Stimulated activated CD8-positive, alpha-beta memory T cell treated with anti-CD3 and anti-CD28 coated beads, Interleukin-12 subunit alpha, Interleukin-12 subunit beta, amount 100 ng/mL, for 1 hour (primary cell): ENCODE data around the gene SHROOM3.

ENCODE experiments used
- DNase-seq: peaks from one replicate; pipeline ENCODE4 v3.0.0-alpha.2; 2020; ENCODE audit warnings: low read depth

Gene SHROOM3

DNA sequence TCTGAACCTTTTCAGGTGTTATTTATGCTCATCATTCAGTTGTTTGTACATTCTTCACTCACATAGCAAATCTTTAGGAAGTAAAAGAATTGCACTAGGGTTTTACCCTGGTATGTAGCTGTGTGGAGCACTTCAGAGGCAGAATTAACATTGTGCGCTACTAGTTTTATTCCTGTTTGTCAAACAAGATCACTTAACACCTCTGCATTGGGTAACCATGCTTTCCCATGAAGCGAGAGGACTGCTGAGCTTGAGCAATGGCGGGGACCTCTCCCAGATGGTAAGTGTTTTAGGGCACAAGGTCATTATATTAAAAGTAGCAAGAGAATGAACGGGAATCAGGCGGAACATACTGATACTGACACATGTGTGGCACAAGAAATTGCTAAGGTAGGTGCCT, 59.2 kb downstream of the SHROOM3 start:
- DNase-seq = no peak

DNA sequence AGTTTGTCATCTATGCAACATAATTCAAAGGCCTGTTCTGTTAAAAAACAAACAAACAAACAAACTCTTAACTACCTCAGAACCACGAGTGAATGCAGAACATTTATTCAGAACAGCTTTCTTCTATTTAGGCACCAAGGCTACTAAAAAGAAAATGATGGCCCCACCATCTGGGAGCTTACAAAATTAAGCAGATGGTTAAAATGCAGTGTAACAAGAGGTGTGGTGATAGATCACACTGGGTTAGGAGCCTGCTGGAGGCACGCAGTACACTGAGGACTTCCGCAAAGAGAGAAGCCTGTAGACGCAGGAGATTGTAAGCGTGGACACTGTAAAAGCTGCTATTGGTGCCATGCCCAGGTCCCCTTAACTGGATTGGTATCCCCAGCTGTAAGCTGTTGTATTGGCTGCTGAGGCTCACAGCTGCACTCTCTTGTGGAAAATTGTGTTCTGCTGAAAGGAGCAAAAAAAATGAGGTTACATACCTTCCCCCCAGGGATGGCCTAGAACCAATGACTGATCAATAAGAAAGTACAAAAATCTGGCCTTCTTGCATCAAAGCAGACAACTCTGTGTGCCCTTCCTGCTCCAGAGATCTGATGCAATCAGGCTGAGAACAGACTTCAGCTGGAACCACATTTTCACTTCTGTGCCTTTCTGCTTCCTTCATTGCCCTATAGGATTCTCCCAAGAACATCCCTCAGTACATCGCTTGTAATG, 60.0 kb downstream of the SHROOM3 start:
- DNase-seq = no peak

DNA sequence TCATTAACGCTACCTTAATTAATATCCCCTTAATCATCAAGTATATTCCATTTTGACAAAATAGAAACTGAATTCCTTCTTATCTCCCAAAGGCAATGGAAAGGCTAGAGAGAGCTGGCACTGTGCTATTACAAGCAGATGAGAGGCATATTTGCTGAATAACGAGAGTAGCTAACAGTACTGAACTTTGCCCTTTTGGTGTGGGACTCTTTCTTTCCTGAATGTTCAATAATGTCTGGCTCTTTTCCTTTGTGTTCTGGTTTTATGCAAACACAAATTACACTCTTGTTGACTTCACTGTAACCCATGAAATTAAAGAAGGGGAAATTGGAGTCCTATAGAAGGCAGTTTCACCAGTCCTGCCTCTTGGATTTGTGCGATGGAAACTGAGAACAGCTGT, 63.5 kb downstream of the SHROOM3 start:
- DNase-seq = no peak

DNA sequence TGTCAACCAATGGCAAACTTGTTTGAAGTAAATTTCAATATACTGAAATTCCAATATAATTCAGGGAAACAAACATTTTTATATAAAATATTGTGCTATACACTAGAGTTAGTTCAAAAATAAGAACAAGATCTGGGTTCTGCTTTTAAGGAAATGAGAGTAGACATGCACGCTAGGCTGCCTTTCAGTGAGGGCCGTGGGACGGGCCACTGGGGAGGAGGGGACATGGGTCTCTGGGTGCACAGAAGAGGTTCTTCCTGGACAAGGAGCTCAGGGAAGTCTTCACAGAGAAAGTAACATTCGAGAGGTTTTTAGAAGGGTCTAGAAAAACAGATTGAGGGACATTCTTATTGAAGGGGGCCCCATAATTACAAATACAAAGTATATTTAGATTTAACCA, 64.4 kb downstream of the SHROOM3 start:
- no peak for DNase-seq

DNA sequence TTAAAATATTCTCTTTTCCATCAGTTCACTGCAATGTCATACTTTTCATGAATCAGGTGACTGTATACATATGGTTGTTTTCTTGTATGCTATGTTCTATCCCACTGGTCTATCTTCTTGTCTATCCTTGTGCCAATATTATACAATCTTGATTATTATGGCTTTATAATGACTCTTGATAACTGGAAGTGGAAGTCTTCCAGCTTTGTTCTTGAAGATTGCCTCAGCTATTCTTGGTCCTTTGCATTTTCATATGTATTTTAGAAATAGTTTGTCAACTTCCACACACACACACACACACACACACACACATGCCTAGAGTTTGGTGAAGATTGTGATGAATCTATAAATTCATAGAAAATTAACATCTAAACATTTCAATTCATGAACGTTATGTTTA, 67.9 kb downstream of the SHROOM3 start:
- no peak for DNase-seq

DNA sequence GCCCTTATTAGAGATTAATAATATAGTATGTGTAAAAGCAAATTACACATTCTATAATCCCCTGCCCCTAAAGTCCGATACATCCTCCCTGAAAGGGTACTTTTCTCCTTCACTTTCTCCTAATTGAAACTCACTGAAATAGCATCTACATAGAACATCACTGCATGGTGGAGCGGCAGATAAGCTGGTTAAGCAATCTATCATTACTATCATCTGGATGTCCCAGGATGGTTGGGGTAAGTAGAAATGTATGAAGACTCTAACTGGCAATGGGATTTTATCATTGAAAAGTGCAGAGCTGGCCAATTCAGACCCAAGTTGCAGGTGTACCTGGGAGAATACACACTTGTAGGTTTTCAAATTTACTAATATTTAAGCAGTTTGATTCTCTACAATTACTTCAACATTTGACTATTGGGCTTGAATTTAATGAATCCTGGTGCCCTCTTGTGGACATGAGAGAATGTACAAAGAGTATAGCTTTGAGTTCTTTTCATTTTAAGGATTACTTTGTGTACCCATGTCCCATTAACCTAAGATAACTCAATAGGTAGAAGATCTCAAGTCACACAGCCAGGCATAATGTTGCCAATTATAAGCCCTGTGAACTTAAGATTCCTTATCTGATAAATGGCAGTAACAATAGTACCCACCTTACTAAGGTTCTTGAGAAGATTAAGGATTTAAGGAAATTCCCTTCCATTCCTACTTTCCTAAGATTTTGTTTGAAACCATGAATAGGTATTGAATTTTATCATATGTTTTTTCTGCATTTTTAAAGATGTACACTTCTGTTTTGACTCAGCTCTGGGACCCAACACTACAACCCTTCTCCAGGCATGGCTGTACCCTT, 69.8 kb downstream of the SHROOM3 start:
- DNase-seq = no peak

DNA sequence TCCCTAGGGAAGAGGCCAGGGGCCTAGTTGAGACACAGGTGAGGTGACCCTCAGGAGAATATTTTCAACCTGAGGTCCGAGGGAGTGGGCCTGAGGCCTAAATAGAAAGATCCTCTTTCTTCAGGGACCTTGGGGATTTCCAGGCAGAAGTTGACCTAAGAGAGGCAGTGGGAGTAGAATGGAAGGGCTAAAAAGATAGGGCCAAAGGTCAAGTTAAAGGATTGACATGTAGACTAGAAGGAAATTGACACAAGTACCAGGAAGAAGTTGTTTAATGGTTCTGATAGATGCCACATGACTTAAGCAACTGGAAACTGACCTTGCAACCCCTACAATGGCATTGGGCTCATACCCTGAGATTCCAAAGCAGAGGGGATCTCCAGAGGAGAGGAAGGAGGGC, 76.9 kb downstream of the SHROOM3 start:
- DNase-seq = no peak

DNA sequence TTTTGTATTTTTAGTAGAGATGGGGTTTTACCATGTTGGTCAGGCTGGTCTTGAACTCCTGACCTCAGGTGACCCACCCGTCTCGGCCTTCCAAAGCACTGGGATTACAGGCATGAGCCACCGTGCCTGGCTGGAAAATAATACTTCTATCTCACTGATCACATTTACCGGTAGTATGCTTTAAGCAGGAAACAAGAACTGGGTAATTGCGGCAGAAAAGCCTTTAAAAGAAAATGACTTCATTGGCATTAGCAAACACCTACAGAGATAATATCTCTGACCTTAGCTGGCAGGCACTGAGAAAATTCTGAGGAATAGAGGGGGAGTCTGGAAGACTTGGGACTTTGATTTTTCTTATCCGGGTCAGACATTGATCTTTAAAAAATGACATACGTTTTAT, 78.5 kb downstream of the SHROOM3 start:
- no peak for DNase-seq

DNA sequence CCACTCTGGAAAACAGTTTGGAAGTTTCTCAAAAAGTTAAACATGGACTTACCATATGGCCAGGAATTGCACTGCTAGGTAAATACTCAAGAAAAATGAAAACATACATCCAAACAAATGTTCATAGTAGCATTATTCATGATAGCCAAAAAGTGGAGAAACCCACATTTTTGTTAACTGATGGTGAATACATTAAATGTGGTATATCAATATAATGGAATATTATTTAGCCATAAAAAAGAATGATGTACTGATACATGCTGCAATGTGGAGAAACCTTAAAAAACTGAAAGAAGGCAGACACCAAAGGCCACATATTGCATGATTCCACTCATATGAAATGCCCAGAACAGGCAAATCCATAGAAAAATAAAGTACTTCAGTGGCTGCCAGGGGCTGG, 79.1 kb downstream of the SHROOM3 start:
- DNase-seq = no peak

DNA sequence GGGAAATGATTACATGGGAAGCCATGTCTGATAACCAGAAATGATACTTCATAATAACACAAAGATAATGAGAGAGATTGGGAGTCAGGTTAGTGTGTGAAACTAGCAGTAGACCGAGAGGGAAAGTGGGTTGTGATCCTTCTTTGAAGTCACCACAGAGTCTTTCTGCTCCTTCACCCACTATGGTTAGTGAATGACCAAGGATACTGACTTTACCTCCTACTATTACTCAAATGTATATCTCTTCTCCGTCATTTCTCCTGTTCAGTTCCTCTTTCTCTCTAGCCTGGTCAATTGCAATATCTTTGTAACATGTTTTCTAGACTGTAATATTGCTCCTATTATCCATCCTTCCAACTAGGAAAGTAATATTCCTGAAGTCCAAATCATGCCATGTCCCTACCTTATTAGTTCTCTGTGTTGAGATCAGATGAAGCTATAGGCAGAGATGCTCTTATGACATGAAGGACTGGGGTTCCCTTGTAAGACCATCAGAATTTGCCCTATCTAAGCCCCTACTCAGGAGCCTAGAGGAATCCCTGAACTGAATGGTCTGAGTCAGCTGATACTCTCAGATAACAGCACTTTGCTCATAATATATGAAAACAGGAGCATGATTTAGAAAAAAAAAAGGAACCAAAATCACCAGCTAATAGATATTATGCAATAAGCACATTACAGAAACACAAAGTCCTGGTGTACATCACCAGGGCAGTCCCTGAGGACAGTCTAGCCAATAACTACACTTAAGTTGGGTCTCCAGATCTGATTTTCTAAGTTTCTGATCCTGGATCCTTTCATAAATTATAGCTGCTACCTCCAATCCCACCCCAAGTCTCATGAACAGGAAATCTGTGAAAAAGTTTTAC, 81.2 kb downstream of the SHROOM3 start:
- DNase-seq = no peak

DNA sequence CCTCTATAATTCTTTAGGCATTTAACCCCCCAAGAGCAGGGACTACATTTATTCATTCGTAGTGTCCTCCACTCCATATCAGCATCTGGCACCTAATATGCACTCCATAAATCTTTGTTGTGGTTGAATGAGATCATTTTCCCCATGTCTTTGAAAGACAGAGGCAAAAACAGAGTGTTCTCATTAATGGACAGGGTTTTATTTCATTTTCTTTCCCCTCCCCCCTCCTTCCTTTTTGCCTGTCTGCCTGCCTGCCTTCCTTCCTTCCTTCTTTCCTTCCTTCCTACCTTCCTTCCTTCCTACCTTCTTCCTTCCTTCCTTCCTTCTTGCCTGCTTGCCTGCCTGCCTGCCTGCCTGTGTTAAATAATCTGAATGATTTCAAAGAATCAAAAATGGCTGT, 83.2 kb downstream of the SHROOM3 start:
- DNase-seq = no peak

DNA sequence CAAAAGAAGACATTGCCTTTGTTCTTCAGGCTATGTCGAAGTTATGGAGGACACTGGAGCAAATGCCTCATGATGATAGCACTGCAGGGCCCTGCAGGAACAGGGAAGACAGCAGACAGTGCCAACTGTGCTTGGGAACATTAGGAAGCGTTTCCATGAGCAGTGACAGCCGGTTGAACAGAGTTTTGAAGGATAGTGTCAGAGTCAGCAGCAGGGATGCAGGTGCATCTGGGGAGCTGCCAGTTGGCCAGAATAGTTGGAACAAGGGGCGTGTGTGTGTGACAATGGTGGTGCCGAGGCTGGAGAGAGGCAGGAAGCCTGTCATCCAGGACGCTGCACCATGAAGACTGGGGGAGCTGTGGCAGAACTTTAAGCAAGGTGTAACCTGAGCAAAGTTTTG, 88.6 kb downstream of the SHROOM3 start:
- DNase-seq = no peak

DNA sequence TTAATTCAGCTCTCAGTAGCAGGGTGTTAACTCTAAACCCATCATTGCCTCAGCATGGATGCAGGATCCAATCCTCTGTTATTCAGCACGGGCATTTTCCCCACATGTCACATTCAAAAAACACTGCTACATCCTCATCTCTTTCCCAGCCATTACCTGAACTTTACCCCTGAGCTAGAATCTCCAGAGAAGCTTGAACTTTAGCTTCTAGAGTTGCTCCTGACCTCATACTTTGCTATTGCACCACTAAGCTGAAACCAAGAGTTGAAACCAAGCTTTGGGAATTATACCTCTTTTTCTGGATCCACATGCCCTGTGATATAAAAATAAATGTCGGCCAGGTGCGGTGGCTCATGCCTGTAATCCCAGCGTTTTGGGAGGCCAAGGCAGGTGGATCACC, 90.7 kb downstream of the SHROOM3 start:
- no peak for DNase-seq

DNA sequence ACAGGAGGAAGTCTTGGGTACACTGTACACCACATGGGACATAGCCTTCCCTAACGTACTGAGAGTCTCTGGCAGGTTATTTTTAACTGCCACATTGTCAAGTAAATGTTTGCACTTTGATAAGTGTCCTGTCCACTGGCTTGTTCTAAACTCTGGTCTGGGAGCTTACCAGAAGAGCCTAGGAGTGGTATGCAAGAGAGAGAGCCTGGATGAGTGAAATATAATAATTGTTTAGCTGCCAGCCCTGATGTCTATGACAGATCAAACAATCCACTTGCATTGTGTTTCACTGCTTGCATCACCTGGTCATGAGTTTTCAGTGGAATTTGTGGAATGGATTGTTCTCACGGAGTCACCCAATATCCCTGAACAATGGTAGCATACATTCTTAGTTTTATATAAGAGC, 91.6 kb downstream of the SHROOM3 start:
- DNase-seq = no peak

DNA sequence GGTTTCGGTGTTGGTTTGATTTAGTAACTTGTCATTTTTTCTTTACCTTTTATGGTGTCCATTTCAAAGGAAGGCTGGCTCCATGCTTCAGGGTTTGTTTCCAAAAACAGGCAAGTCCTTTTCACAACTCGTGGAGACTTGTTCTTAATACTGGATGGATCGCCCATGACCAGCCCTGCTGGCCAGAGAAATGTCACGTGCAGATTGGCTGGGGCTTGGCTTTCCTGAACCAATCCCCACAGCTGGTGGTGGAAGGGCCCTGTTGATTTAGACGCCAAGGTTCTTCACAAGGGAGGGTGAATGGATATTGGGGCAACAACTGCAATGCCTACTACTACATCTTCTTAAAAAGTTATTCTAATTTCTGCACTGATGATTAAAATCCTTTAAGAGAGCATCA, 92.6 kb downstream of the SHROOM3 start:
- DNase-seq = no peak

DNA sequence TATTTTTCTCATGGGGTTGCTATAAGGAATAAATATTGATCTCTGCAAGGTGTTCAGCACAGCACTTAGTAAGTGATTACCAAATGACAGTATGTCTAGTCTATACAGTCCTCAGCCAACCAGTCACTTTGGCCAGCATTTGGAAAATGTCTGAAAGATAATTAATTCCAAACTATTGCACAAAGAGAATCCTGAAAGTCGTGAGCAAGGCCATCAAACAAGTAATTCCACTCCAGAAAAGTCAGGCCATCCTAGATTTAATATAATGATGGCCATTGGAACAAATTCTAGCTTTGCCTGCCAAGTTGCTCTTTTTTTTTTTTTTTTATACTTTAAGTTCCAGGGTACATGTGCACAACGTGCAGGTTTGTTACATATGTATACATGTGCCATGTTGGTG, 96.6 kb downstream of the SHROOM3 start:
- DNase-seq = no peak

DNA sequence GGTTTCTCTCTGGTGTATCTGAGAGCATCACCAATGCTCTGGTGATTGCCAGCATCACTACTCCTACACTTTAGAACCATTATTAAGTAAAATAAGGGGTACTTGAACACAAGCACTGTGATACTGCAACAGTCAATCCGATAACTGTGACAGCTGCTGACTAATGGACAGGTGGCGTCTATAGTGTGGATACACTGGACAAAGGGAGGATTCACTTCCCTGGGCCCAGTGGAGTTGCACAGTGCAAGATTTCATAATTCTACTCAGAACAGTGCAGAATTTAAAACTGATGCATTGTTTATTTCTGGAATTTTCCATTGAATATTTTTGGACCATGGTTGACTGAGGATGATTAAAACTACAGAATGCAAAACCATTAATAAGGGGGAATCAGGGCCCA, 97.8 kb downstream of the SHROOM3 start:
- DNase-seq = no peak

DNA sequence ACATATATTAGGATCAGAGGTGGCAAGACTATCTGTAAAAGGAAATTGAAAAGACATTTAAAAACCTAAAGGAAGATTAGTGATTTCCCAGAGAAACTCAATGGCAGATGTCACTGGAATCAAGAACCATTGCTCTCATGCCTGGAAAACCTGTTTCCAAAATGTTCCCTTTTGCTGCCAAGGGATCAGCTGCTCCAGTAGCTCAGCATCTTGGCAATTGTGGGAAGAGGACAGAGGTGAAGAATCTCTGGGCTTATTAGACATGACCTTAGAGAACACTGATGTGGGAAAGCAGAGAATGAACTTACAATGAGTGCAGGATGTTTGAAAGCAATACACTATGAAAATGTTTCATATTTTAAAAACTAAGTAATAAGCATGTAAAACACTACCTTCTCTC, 98.3 kb downstream of the SHROOM3 start:
- no peak for DNase-seq

DNA sequence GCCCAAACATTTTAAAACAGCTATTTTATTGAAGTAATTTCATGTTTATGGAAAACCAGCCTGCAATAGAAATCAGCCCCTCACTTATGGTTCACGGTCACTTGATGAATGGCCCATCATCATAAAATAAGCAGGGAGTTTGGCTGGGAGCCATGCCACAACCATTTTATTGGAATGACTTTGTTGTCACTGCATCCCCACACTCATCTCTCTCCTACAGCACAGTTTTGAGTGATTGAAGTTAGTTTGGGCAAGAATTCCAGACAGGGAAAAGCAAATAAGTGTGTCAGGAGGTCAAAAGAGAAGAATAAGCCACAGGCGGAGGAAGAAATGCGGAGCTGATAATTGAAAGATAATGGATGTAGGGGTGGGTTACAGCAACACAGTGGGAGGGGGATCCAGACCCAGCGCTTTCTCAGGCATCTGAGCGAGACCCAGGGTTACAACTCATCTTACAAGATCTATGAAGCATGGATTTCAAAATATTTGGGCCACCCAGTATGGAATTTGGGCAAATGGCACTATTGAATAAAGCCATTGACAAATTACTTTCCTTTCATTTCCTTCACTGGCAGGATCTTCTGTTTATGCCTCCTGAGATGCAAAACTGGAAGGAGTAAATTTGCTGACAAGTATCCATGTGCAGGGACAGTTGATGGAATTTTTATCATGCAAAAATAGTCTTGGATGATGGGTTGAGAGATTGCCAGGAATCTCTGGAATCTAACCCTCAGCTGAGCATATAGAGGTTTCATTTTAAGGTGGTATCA, 100.8 kb downstream of the SHROOM3 start:
- no peak for DNase-seq

DNA sequence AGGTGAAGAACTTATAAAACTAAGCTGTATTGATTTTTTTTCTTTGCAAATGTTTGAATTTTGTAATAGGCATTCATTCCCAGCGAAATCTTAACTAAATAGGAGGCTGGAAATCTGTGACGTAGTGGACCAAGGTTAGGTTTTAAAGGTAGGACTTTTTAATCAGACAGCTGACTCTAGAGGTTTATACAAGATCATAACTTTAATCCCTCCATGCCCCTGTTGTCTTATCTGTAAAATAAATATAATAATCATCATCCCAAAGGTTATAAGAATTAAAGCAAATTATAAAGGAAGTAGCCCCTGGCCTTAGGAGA, 101.3 kb downstream of the SHROOM3 start:
- DNase-seq = no peak

DNA sequence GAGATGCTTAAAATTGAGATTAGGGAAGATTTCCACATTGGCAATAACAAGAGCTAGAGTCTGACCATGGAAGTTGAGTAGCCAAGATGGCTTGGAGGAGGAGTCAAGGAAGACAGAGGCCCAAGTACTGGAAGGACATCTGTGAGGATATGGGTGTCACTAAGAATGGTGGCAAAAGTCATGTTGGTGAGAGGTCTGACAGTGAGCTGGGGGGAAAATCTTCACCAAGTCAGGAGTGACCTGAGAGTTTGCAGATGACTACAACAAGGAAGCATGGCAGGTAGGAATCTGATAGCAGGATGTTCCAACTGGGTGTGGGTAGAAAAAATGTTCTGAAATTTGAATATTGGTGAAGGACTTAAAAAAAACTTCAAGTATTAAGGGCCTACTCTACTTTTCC, 103.3 kb downstream of the SHROOM3 start:
- DNase-seq = no peak

DNA sequence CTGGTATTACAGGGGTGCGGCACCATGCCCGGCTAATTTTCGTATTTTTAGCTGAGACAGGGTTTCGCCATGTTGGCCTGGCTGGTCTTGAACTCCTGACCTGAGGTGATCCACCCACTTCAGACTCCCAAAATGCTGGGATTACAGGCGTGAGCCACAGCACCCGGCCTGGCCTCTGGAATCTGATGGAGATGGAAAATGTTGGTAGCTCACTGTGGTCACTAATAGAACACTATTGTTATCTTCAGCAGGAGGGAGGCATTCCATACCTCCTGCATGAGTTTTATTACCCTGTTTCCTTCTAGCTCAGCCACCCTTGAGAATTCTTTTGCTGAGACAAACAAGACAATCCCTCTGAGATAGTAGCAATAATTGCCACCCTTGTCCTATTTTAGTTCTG, 105.0 kb downstream of the SHROOM3 start:
- DNase-seq = no peak
